Small intestine (tissue), 7 donors: Measurements from ENCODE around the gene GCH1. TPM values are rescaled to one million over a fixed set of nuclear protein-coding genes. Genes with fewer than 3 reads are reported as not detected.

ENCODE experiments used
- DNase-seq, 2 donors: peaks; one replicate each; pipeline versions ENCODE4 v3.0.0 to v3.0.0-alpha.2; 2013
- FAIRE-seq: peaks from 2 replicates; lab custom pipeline; 2012; peaks lifted over from hg19 to GRCh38; lab: Jason Lieb, UNC
- H3K27ac ChIP-seq, 3 donors: one replicate each; pipeline ENCODE4 v1.5.1; 2013; ENCODE audit warnings: low read length in 2 of 3, mild to moderate bottlenecking in 2 of 3, control low read depth in 1 of 3, inconsistent platforms in 1 of 3, low read depth in 1 of 3, moderate library complexity in 1 of 3
- H3K27me3 ChIP-seq, 3 donors: one replicate each; pipeline ENCODE4 v1.6.1; 2013; ENCODE audit warnings: low read length in 3 of 3, inconsistent platforms in 1 of 3; ENCODE audit not compliant: control insufficient read depth in 3 of 3, insufficient read depth in 3 of 3
- H3K36me3 ChIP-seq, 3 donors: one replicate each; pipeline ENCODE4 v1.6.1; 2013; ENCODE audit warnings: low read length in 3 of 3, inconsistent platforms in 1 of 3, low read depth in 1 of 3, mild to moderate bottlenecking in 1 of 3, moderate library complexity in 1 of 3; ENCODE audit not compliant: control insufficient read depth in 3 of 3, insufficient read depth in 2 of 3
- H3K4me1 ChIP-seq, 3 donors: one replicate each; pipeline ENCODE4 v1.6.1; 2013; ENCODE audit warnings: low read length in 2 of 3, inconsistent platforms in 1 of 3, low read depth in 1 of 3, mild to moderate bottlenecking in 1 of 3, moderate library complexity in 1 of 3; ENCODE audit not compliant: control insufficient read depth in 3 of 3, insufficient read depth in 2 of 3
- H3K4me3 ChIP-seq, 3 donors: one replicate each; pipeline ENCODE4 v1.5.1; 2013; ENCODE audit warnings: low read length in 3 of 3, control low read depth in 1 of 3, inconsistent platforms in 1 of 3, low read depth in 1 of 3, mild to moderate bottlenecking in 1 of 3, moderate library complexity in 1 of 3
- H3K9me3 ChIP-seq, 2 donors: one replicate each; pipeline ENCODE4 v1.6.1; 2013; ENCODE audit warnings: low read depth in 1 of 2, low read length in 1 of 2; ENCODE audit not compliant: control insufficient read depth in 2 of 2, insufficient read depth in 1 of 2
- WGBS, 3 donors: extraction: QIAGEN DNeasy Blood & Tissue Kit; methylation state at CpG; one replicate each; pipeline ENCODE4 v1.1.7; 2013; 5-methylcytosine and 5-hydroxymethylcytosine counted together
- polyA plus RNA-seq, 4 donors: library from polyadenylated mRNA; stranded (reverse) in 3 of 4; unstranded in 1 of 4; fragments of 200-250 nt in 3 of 4; fragments of 120-200 nt in 1 of 4; gene quantifications; one replicate each; pipeline versions ENCODE4 v1.2.1 to v1.2.3, GENCODE V29; 2013
- donor health status: healthy with polysubstance abuse.
- donor health status: control.
- donor health status: control.
- donor health status: Bipolar disorder and iron deficiency.
- donor health status: healthy.

Gene GCH1
- polyA plus RNA-seq, 4 donors: 15.0 to 47.4 (median 37.6) TPM

DNA sequence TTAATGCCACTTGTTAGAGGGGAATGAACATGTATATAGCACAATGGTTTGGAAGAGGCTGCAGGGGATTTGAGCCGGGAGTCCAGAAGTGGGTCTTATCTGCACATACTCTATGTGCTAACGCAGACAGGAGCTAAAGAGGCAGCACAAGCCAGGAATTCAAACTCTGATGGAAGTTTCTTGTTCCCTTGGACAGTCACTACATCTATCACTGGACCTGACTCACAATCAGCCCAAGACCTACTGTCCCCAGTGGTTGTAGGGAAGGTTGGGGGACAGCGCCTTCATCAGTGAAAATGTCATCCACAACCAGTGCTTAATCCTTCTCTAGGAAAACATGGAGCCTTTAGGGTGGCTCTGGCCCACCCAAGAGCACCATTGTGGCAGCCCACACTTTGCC lies 107.8 kb downstream of the GCH1 start:
- no peak overlapping the region for H3K4me3 ChIP-seq
- peaks cover 0 to 4% (median 0%) of the 10 kb centered on the region in 3 donors for H3K36me3 ChIP-seq
- peaks cover 0 to 17% (median 0%) of the 10 kb centered on the region in 3 donors for H3K4me1 ChIP-seq
- FAIRE-seq (no peak), DNase-seq (no peak)
- peaks cover 0 to 2% (median 0%) of the 10 kb centered on the region in 3 donors for H3K27me3 ChIP-seq
- no peak overlapping the region for H3K27ac ChIP-seq
- H3K9me3 ChIP-seq: peaks cover 0 to 15% of the 10 kb centered on the region in 2 donors
- 91 to 93% (median 92%) methylated on average over 3 of the region's 3 CpGs for WGBS, 3 donors

DNA sequence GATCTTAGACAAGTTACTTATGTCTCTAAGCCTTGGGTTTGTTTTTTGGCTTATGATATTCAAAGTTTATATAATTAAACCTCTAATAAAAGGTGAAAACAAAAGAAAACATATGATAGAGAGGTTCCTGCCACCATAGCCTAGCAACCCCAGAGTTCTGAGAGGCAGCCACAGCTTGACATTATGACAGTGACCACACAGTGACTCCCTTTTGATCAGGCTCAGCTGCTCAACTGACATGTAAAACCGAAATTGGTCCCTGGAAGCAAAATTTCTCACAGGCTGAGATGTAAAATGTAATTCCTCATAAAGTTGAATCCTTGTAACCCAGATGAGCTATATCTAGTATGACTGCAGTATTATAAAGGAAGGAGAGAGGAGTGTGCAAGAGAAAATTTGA lies 108.5 kb downstream of the GCH1 start:
- 50 to 74% (median 50%) methylated on average over 1 of the region's 1 CpG for WGBS, 3 donors
- no peak overlapping the region for H3K27ac ChIP-seq
- peaks cover 0 to 17% (median 0%) of the 10 kb centered on the region in 3 donors for H3K4me1 ChIP-seq
- DNase-seq: no peak
- H3K27me3 ChIP-seq: peaks cover 0 to 2% (median 0%) of the 10 kb centered on the region in 3 donors
- no peak for FAIRE-seq
- H3K4me3 ChIP-seq: no peak overlapping the region
- H3K9me3 ChIP-seq: peaks cover 0 to 15% of the 10 kb centered on the region in 2 donors
- peaks cover 0 to 9% (median 0%) of the 10 kb centered on the region in 3 donors for H3K36me3 ChIP-seq

DNA sequence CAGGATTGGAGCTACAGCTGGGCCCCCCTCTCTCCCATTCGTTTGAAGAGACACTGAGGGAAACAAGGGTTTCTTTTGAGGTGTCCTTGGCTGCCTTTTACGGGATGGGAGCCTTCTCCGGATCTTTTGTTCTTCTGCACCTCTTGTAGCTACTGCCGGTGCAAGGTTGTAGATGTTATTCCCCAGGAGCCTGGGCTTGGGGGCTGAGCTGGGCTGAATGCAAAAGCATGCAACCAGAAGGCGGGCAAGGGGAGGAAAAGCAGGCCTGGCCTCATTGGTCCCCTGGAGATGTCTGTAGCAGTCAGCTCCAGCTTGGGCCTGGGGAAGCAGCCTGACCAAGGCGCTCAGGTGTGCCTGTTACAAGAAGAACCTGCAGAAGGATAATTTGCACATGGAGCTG lies 110.3 kb downstream of the GCH1 start:
- DNase-seq: no peak
- Histone ChIP-seq H3K9me3 (peaks cover 0 to 15% of the 10 kb centered on the region in 2 donors), H3K4me3 (no peak overlapping the region), H3K4me1 (peaks cover 0 to 22% (median 0%) of the 10 kb centered on the region in 3 donors), H3K36me3 (peaks cover 0 to 21% (median 0%) of the 10 kb centered on the region in 3 donors), H3K27ac (no peak overlapping the region), H3K27me3 (peaks cover 0 to 2% (median 0%) of the 10 kb centered on the region in 3 donors)
- WGBS, 3 donors: 82 to 90% (median 85%) methylated on average over 6 of the region's 6 CpGs
- FAIRE-seq: no peak

Other genes with a start within 250 kb of the GCH1 start
- gene WDHD1, start 124.3 kb upstream of the GCH1 start, polyA plus RNA-seq: 1 to 10 TPM in 2 of 4 donors, under 1 TPM in 2; 0.45 to 9.7 (median 2.0) TPM
- 10 to 100 TPM in 2 of 4 donors, 1 to 10 TPM in 2; 4.8 to 11.1 (median 10.0) TPM for gene SOCS4, start 124.4 kb upstream of the GCH1 start, polyA plus RNA-seq
- 10 to 100 TPM; 24.3 to 80.6 (median 31.4) TPM for gene MAPK1IP1L, start 148.8 kb upstream of the GCH1 start, polyA plus RNA-seq
- gene LGALS3, start 226.4 kb upstream of the GCH1 start, polyA plus RNA-seq: 1,000 to 10,000 TPM in 3 of 4 donors, 100 to 1,000 TPM in 1; 593 to 2,279 (median 1,750) TPM